CD8-positive, alpha-beta memory T cell (primary cell): ENCODE measurements around the gene MED27. TPM values are rescaled to one million over a fixed set of nuclear protein-coding genes. Genes with fewer than 3 reads are reported as not detected.
A peak's percentile ranks its signal among the peaks of the same experiment; 100 is the strongest.

Experiments used
- CTCF ChIA-PET: fragments of 350-600 bp; sonication (Branson Sonifier 250); formaldehyde crosslinking; loops from one replicate; lab custom pipeline; 2021; ENCODE audit warnings: antibody characterized with exemption; lab: Charles Lee
- POLR2A ChIA-PET: fragments of 350-600 bp; sonication (Branson Sonifier 250); formaldehyde crosslinking; loops from one replicate; lab custom pipeline; 2021; ENCODE audit warnings: antibody characterized with exemption; lab: Charles Lee
- DNase-seq, 5 donors: peaks; one replicate each; pipeline versions ENCODE4 v3.0.0 to v3.0.0-alpha.2; 2020 to 2022; ENCODE audit warnings: mixed read lengths in 1 of 5
- H3K27ac ChIP-seq: one replicate; pipeline ENCODE4 v1.7.0; 2013; ENCODE audit warnings: low read depth, mild to moderate bottlenecking, low read length, moderate library complexity
- H3K27me3 ChIP-seq: 2 replicates; pipeline ENCODE4 v1.7.0; 2013; ENCODE audit warnings: low read length, mild to moderate bottlenecking; ENCODE audit not compliant: insufficient read depth, poor library complexity, severe bottlenecking
- H3K36me3 ChIP-seq: 2 replicates; pipeline ENCODE4 v1.7.0; 2013; ENCODE audit warnings: mild to moderate bottlenecking, low read length, moderate library complexity; ENCODE audit not compliant: insufficient read depth
- H3K4me1 ChIP-seq: 2 replicates; pipeline ENCODE4 v1.7.0; 2013; ENCODE audit warnings: mild to moderate bottlenecking, low read length, moderate library complexity; ENCODE audit not compliant: insufficient read depth
- H3K4me3 ChIP-seq: 2 replicates; pipeline ENCODE4 v1.7.0; 2013; ENCODE audit warnings: mild to moderate bottlenecking, low read length
- H3K9me3 ChIP-seq: 2 replicates; pipeline ENCODE4 v1.7.0; 2013; ENCODE audit warnings: mild to moderate bottlenecking, low read length
- H3K27ac Mint-ChIP-seq, 8 donors: one replicate each; pipeline ENCODE4 v1.8.0; 2020 to 2021; ENCODE audit warnings: mixed read lengths in 8 of 8, mild to moderate bottlenecking in 6 of 8, inconsistent platforms in 3 of 8, moderate library complexity in 3 of 8
- H3K27me3 Mint-ChIP-seq, 2 donors: one replicate each; pipeline ENCODE4 v1.8.0; 2020 to 2021; ENCODE audit warnings: mixed read lengths in 2 of 2, mild to moderate bottlenecking in 1 of 2, moderate library complexity in 1 of 2
- H3K36me3 Mint-ChIP-seq, 3 donors: one replicate each; pipeline ENCODE4 v1.8.0; 2020 to 2021; ENCODE audit warnings: mixed read lengths in 3 of 3, inconsistent platforms in 1 of 3, mild to moderate bottlenecking in 1 of 3
- H3K4me1 Mint-ChIP-seq, 3 donors: one replicate each; pipeline ENCODE4 v1.8.0; 2020 to 2021; ENCODE audit warnings: mixed read lengths in 3 of 3, inconsistent platforms in 1 of 3, mild to moderate bottlenecking in 1 of 3
- H3K4me3 Mint-ChIP-seq, 7 donors: one replicate each; pipeline ENCODE4 v1.8.0; 2020 to 2021; ENCODE audit warnings: mixed read lengths in 7 of 7, mild to moderate bottlenecking in 6 of 7, moderate library complexity in 4 of 7, inconsistent platforms in 2 of 7
- H3K9me3 Mint-ChIP-seq, 5 donors: one replicate each; pipeline ENCODE4 v1.8.0; 2020 to 2022; ENCODE audit warnings: mixed read lengths in 5 of 5, mild to moderate bottlenecking in 3 of 5, moderate library complexity in 2 of 5, inconsistent platforms in 1 of 5
- polyA plus RNA-seq: library from polyadenylated mRNA; unstranded; fragments of 300-500 nt; fragmentation: Illumina TruSeq; gene quantifications from one replicate; pipeline ENCODE4 v1.2.3, GENCODE V29; 2021
- total RNA-seq, 2 experiments: library from RNA; stranded (reverse); gene quantifications; one replicate each; pipeline ENCODE4 v1.2.3, GENCODE V29; 2021

Gene MED27
- total and polyA plus RNA-seq, 3 experiments from 2014 or later: 31.6 to 39.7 (median 35.9) TPM

DNA sequence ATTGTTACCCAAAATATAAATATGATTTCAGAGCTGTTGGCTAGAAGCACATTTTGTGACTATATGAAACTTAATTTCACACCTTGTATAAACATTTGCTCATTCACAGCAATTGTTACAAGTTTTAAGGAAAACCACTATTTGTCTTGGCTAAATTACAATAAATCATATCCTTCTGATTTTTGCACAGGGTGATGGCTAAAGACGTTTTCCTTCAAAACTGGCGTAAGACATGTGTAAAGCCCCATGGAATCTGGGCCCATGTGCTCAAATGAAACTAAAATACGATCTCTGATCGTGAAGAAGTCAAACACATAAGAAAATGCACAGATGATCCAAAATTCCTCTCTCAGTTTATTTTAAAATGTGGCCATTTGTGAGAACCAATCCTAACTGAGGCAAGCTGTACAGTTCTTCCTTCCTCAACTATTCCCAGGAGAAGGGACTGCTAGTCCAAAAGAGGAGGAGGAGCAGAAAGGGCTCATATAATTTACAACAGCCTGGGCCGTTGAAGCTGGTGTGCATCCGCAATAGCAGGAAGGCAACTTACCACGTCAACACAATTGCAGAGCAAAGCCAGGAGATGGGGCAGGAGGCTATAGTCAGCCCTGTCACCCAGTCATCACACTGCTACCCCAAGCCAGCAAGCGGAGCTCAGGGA is 98.4 kb downstream of the MED27 start:
- peaks cover 0 to 10% (median 3%) of the 10 kb centered on the region in 3 donors for H3K4me1 Mint-ChIP-seq
- no peak overlapping the region for H3K4me3 Mint-ChIP-seq

DNA sequence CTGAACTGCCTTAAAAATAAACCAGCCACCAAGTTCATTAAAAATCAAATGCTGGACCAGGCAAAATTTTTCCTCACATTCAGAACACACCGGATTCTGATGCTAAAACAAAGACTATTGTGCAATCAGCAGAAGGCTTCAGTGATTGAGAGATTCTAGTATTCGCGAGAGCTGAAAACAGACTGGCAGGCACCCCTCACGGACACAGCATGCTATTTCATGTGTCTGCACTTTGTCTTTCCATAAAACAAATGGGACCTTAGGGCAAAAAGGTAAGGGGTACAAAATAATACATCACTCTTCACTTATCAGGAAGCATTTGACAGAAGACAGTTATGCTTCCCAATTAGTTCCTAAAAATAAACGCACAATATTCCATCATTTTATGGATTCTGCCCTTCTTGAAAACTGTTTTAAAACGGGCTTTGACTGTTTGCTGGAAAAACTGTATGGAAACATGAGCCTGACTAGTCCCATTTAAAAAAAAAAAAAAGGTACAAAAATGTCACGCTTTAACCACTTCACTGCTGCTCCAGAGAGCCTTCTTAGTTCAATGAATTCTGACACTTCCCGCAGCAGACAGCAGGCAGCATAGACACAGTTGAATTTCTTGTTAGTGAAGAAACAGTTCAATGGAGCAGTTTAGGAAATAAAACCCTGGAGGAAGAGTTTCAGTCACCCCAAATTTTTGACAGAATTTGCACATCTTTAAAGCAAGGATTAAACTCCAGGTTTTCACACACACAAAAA is 99.2 kb downstream of the MED27 start:
- Mint-ChIP-seq H3K27me3 (peaks cover 0 to 1% of the 10 kb centered on the region in 2 donors), H3K4me1 (peaks cover 0 to 10% (median 3%) of the 10 kb centered on the region in 3 donors), H3K27ac (no peak overlapping the region), H3K4me3 (no peak overlapping the region), H3K36me3 (peaks cover 1 to 8% (median 2%) of the 10 kb centered on the region in 3 donors), H3K9me3 (no peaks in the 10 kb centered on the region)
- Histone ChIP-seq H3K27ac (no peak overlapping the region), H3K4me1 (no peaks in the 10 kb centered on the region), H3K9me3 (no peaks in the 10 kb centered on the region), H3K27me3 (no peaks in the 10 kb centered on the region), H3K36me3 (no peaks in the 10 kb centered on the region), H3K4me3 (no peak overlapping the region)
- no peak for DNase-seq
- ChIA-PET CTCF (no interaction called here), POLR2A (no interaction called here)

More for the DNA sequence above, 98.4 kb downstream of the MED27 start:
- Mint-ChIP-seq H3K36me3 (peaks cover 0 to 8% (median 2%) of the 10 kb centered on the region in 3 donors), H3K9me3 (no peaks in the 10 kb centered on the region), H3K27ac (no peak overlapping the region), H3K27me3 (no peaks in the 10 kb centered on the region)
- CTCF ChIA-PET: no interaction called here
- POLR2A ChIA-PET: no interaction called here
- Histone ChIP-seq H3K36me3 (no peaks in the 10 kb centered on the region), H3K4me3 (no peak overlapping the region), H3K27ac (no peak overlapping the region), H3K9me3 (no peaks in the 10 kb centered on the region), H3K4me1 (no peaks in the 10 kb centered on the region), H3K27me3 (no peaks in the 10 kb centered on the region)
- no peak for DNase-seq

DNA sequence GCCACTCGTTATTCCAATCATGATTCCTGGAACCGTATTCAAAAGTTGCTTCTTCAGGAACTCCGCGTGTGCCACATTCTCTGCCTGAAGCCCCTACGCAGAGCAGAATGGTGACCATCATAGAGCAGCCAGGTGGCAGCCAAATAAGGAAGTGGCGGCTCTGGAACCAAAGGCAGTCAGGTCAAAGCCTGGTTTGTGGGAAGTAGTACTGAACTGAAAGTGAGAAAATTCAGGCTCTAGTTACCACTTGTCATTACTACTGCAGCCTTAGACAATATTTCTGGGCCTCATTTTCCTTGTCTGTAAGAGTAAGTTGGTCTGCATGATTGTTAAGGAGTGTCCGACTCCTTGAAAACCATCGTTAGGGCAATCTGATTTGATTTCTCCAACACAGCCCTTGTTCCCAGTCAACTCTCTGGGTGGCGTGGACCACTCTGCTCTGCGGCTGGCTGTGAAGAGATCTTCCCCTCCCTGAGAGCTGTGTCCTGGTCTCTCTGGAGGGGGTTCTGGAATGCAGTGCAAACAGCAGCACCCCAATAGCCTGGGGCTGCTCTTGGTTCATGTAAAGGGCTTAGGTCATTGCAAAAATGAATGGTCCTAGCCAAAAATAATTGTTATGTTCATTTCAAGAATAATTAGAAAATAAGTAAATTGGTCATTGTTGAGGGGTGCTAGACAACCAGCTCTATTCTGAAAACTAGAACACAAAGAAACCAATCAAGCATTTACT is 102.4 kb downstream of the MED27 start:
- H3K36me3 Mint-ChIP-seq: peaks cover 4 to 20% (median 14%) of the 10 kb centered on the region in 3 donors
- peaks cover 0 to 1% of the 10 kb centered on the region in 2 donors for H3K27me3 Mint-ChIP-seq
- H3K4me3 Mint-ChIP-seq: no peak overlapping the region
- Histone ChIP-seq H3K9me3 (no peaks in the 10 kb centered on the region), H3K36me3 (no peaks in the 10 kb centered on the region), H3K27me3 (no peaks in the 10 kb centered on the region), H3K4me1 (no peaks in the 10 kb centered on the region), H3K27ac (no peak overlapping the region), H3K4me3 (no peak overlapping the region)
- peaks cover 0 to 4% (median 0%) of the 10 kb centered on the region in 5 donors for H3K9me3 Mint-ChIP-seq
- peaks cover 0 to 10% (median 6%) of the 10 kb centered on the region in 3 donors for H3K4me1 Mint-ChIP-seq
- no peak overlapping the region for H3K27ac Mint-ChIP-seq
- POLR2A ChIA-PET: interaction anchor here (0.5 kb wide), 1 partner anchor 152 kb away, joined by 5 read pairs; no protein-coding TSS in a partner anchor
- CTCF ChIA-PET: no interaction called here
- DNase-seq: no peak

DNA sequence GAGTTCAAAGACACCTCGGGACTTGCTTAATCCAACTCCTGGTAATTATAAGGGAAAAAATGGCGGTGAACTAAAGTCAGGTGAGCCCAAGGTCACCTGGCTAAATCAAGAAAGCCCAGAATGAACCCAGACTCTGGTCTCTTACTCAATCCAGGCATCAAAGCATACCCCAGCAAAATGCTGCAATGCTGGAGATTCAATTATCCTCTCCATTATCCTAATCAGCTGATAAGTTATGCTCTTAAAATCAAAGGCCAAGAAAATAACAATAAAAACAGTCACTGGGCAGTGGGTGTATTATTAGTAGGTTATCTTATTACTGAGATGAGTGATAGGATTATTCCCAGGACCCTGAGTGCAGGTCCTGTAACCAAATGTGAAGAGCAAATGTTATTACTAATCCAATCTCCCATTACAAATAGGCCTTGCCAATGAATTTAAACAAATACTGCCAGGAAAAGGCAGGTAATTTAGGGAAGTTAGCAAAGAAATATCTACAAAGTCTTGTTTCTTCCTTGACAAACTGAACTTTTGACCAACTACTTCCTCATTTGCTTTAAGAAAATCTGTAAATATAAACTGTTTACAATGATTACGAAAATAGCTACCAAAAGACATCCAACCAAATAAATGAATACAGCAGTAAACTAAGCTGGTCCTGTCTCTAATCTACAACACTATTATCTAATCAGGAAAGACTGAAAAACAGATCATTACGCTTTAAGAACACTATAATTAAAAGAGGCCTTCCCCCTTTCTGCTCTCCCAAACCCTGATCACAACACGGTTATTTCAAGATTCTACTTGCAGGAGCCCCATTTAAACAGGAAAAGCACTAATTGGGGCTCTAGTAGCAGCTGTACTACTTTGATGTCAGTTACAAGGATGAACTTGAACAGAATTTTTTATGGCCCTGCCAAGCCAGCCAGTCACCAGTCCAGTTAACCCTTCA is 103.2 kb downstream of the MED27 start:
- H3K36me3 ChIP-seq: no peaks in the 10 kb centered on the region
- Mint-ChIP-seq H3K9me3 (peaks cover 0 to 4% (median 0%) of the 10 kb centered on the region in 5 donors), H3K4me1 (peaks cover 0 to 9% (median 6%) of the 10 kb centered on the region in 3 donors), H3K27ac (peak overlapping the region in 1 of 8 donors; percentile 8), H3K27me3 (peaks cover 0 to 1% of the 10 kb centered on the region in 2 donors), H3K4me3 (no peak overlapping the region), H3K36me3 (peaks cover 4 to 20% (median 14%) of the 10 kb centered on the region in 3 donors)
- DNase-seq: no peak
- no peaks in the 10 kb centered on the region for H3K4me1 ChIP-seq
- no peaks in the 10 kb centered on the region for H3K9me3 ChIP-seq
- POLR2A ChIA-PET: interaction anchor here (0.5 kb wide), 1 partner anchor 151 kb away, joined by 5 read pairs; no protein-coding TSS in a partner anchor
- no peak overlapping the region for H3K27ac ChIP-seq
- no peak overlapping the region for H3K4me3 ChIP-seq
- H3K27me3 ChIP-seq: no peaks in the 10 kb centered on the region
- CTCF ChIA-PET: no interaction called here

DNA sequence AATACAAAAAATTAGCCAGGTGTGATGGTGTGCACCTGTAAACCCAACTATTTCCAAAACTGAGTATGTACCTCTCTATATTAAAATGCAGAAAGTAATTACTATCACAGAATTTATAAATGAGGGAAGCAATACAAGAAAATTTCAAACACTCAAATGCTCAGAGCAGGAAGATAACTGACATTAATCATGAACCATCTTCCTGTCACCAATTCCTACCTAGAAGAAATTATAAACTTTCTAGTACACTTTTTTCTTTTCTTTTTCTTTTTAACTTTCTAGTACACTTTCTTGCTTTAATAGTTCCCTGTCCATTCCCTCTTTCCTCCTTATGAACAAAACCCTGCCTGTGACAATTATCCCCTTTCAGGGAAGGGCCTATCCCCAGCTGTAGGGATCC is 106.8 kb downstream of the MED27 start:
- peaks cover 0 to 4% (median 0%) of the 10 kb centered on the region in 5 donors for H3K9me3 Mint-ChIP-seq
- H3K4me1 Mint-ChIP-seq: peaks cover 0 to 12% (median 2%) of the 10 kb centered on the region in 3 donors
- CTCF ChIA-PET: no interaction called here

GRCh38 chr9:131971482-131972074 is 108.1 kb downstream of the MED27 start:
- peaks cover 0 to 1% of the 10 kb centered on the region in 2 donors for H3K27me3 Mint-ChIP-seq
- H3K27me3 ChIP-seq: no peaks in the 10 kb centered on the region
- ChIA-PET CTCF (no interaction called here), POLR2A (no interaction called here)
- DNase-seq: no peak
- peaks cover 3 to 17% (median 14%) of the 10 kb centered on the region in 3 donors for H3K36me3 Mint-ChIP-seq
- no peaks in the 10 kb centered on the region for H3K4me1 ChIP-seq
- H3K9me3 Mint-ChIP-seq: peaks cover 0 to 4% (median 0%) of the 10 kb centered on the region in 5 donors
- H3K27ac ChIP-seq: no peak overlapping the region
- no peak overlapping the region for H3K4me3 Mint-ChIP-seq
- H3K27ac Mint-ChIP-seq: no peak overlapping the region
- no peaks in the 10 kb centered on the region for H3K36me3 ChIP-seq
- peaks cover 3 to 10% (median 4%) of the 10 kb centered on the region in 3 donors for H3K4me1 Mint-ChIP-seq
- H3K9me3 ChIP-seq: no peaks in the 10 kb centered on the region
- no peak overlapping the region for H3K4me3 ChIP-seq

More for the DNA sequence above, 106.8 kb downstream of the MED27 start:
- peaks cover 0 to 1% of the 10 kb centered on the region in 2 donors for H3K27me3 Mint-ChIP-seq
- Histone ChIP-seq H3K4me1 (no peaks in the 10 kb centered on the region), H3K36me3 (no peaks in the 10 kb centered on the region), H3K4me3 (no peak overlapping the region), H3K9me3 (no peaks in the 10 kb centered on the region), H3K27ac (no peak overlapping the region), H3K27me3 (no peaks in the 10 kb centered on the region)
- POLR2A ChIA-PET: no interaction called here
- no peak for DNase-seq
- no peak overlapping the region for H3K4me3 Mint-ChIP-seq
- H3K27ac Mint-ChIP-seq: no peak overlapping the region
- peaks cover 4 to 20% (median 14%) of the 10 kb centered on the region in 3 donors for H3K36me3 Mint-ChIP-seq

- Mint-ChIP-seq H3K4me1 (peaks cover 4 to 10% (median 5%) of the 10 kb centered on the region in 3 donors), H3K9me3 (peaks cover 0 to 4% (median 0%) of the 10 kb centered on the region in 5 donors), H3K36me3 (peaks cover 5 to 18% (median 10%) of the 10 kb centered on the region in 3 donors), H3K27me3 (no peaks in the 10 kb centered on the region), H3K4me3 (no peak overlapping the region), H3K27ac (no peak overlapping the region)
- no peak for DNase-seq
- ChIA-PET POLR2A (interaction anchor here (0.6 kb wide), 1 partner anchor 17 kb away, joined by 3 read pairs; no protein-coding TSS in a partner anchor), CTCF (no interaction called here)
- Histone ChIP-seq H3K27me3 (no peaks in the 10 kb centered on the region), H3K36me3 (no peaks in the 10 kb centered on the region), H3K27ac (no peak overlapping the region), H3K4me3 (no peak overlapping the region), H3K4me1 (no peaks in the 10 kb centered on the region), H3K9me3 (no peaks in the 10 kb centered on the region)
Observed at GRCh38 chr9:131969469-131969989, 110.1 kb downstream of the MED27 start.
